HL-60 (cell line): Measurements from ENCODE around the gene SCN5A.

Experiments used
- DNase-seq, 2 experiments: peaks; one replicate each; pipeline ENCODE4 v3.0.0-alpha.2; 2010 to 2020; ENCODE audit warnings: low read depth in 1 of 2, low spot score in 1 of 2
- H3K27ac ChIP-seq: fragments of 250-450 bp; sonication (Bioruptor Pico); replicated peaks from 2 replicates; pipeline ENCODE4 v1.5.1; 2020; ENCODE audit warnings: mild to moderate bottlenecking, moderate library complexity
- H3K27me3 ChIP-seq: fragments of 250-450 bp; sonication (Bioruptor Pico); 2 replicates; pipeline ENCODE4 v1.5.1; 2021; ENCODE audit warnings: mild to moderate bottlenecking, moderate library complexity; ENCODE audit not compliant: insufficient read depth, poor library complexity, severe bottlenecking
- H3K4me3 ChIP-seq: replicated peaks from 2 replicates; pipeline ENCODE4 v1.5.1; 2011; ENCODE audit warnings: mild to moderate bottlenecking, control low read depth, low read length; ENCODE audit not compliant: insufficient read depth
- GABPA ChIP-seq: IDR thresholded peaks from 2 replicates; pipeline ENCODE4 v1.6.1; 2012; ENCODE audit warnings: low read depth
- POLR2AphosphoS5 ChIP-seq: IDR thresholded peaks from 2 replicates; pipeline ENCODE4 v1.6.1; 2012; ENCODE audit warnings: low read depth
- SPI1 ChIP-seq: IDR thresholded peaks from 2 replicates; pipeline ENCODE4 v1.6.1; 2012; ENCODE audit warnings: low read depth, mild to moderate bottlenecking, borderline replicate concordance
- TF ChIP-seq, protein P1 (sequence below): IDR thresholded peaks from one replicate; pipeline ENCODE4 v1.5.1; 2011; ENCODE audit warnings: low read length, control low read depth, inconsistent platforms; ENCODE audit not compliant: insufficient read depth
- TF ChIP-seq, protein P2 (sequence below): IDR thresholded peaks from 2 replicates; pipeline ENCODE4 v1.6.1; 2012; ENCODE audit warnings: low read depth; ENCODE audit not compliant: insufficient replicate concordance

Gene SCN5A

DNA sequence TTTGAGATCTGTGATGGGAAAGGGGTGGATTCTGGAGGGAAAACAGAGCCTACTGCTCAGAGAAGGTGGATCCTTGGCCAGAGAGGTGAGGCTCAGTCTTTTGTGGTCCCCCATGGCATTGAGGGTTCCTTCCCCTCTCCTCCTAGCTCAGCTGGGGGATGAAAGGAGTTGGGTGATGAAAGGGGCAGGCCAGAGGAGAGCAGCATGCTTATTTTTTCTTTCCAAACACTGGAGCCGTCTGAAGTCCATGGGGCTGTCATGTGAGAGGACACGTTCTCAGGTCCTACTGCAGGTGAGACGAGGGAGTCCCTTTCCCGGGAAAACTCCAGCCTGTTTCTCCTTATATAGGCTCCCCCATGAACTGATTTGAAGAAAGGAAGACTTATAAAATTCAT is 71.4 kb downstream of the SCN5A start:
- Histone ChIP-seq H3K27ac (no peak overlapping the region), H3K27me3 (no peaks in the 10 kb centered on the region), H3K4me3 (no peak overlapping the region)
- no peak for DNase-seq
- TF ChIP-seq SPI1 (no peak), GABPA (no peak), POLR2AphosphoS5 (no peak)
- TF ChIP-seq, protein P1, sequence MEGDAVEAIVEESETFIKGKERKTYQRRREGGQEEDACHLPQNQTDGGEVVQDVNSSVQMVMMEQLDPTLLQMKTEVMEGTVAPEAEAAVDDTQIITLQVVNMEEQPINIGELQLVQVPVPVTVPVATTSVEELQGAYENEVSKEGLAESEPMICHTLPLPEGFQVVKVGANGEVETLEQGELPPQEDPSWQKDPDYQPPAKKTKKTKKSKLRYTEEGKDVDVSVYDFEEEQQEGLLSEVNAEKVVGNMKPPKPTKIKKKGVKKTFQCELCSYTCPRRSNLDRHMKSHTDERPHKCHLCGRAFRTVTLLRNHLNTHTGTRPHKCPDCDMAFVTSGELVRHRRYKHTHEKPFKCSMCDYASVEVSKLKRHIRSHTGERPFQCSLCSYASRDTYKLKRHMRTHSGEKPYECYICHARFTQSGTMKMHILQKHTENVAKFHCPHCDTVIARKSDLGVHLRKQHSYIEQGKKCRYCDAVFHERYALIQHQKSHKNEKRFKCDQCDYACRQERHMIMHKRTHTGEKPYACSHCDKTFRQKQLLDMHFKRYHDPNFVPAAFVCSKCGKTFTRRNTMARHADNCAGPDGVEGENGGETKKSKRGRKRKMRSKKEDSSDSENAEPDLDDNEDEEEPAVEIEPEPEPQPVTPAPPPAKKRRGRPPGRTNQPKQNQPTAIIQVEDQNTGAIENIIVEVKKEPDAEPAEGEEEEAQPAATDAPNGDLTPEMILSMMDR = no peak
- TF ChIP-seq, protein P2, sequence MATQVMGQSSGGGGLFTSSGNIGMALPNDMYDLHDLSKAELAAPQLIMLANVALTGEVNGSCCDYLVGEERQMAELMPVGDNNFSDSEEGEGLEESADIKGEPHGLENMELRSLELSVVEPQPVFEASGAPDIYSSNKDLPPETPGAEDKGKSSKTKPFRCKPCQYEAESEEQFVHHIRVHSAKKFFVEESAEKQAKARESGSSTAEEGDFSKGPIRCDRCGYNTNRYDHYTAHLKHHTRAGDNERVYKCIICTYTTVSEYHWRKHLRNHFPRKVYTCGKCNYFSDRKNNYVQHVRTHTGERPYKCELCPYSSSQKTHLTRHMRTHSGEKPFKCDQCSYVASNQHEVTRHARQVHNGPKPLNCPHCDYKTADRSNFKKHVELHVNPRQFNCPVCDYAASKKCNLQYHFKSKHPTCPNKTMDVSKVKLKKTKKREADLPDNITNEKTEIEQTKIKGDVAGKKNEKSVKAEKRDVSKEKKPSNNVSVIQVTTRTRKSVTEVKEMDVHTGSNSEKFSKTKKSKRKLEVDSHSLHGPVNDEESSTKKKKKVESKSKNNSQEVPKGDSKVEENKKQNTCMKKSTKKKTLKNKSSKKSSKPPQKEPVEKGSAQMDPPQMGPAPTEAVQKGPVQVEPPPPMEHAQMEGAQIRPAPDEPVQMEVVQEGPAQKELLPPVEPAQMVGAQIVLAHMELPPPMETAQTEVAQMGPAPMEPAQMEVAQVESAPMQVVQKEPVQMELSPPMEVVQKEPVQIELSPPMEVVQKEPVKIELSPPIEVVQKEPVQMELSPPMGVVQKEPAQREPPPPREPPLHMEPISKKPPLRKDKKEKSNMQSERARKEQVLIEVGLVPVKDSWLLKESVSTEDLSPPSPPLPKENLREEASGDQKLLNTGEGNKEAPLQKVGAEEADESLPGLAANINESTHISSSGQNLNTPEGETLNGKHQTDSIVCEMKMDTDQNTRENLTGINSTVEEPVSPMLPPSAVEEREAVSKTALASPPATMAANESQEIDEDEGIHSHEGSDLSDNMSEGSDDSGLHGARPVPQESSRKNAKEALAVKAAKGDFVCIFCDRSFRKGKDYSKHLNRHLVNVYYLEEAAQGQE = no peak

DNA sequence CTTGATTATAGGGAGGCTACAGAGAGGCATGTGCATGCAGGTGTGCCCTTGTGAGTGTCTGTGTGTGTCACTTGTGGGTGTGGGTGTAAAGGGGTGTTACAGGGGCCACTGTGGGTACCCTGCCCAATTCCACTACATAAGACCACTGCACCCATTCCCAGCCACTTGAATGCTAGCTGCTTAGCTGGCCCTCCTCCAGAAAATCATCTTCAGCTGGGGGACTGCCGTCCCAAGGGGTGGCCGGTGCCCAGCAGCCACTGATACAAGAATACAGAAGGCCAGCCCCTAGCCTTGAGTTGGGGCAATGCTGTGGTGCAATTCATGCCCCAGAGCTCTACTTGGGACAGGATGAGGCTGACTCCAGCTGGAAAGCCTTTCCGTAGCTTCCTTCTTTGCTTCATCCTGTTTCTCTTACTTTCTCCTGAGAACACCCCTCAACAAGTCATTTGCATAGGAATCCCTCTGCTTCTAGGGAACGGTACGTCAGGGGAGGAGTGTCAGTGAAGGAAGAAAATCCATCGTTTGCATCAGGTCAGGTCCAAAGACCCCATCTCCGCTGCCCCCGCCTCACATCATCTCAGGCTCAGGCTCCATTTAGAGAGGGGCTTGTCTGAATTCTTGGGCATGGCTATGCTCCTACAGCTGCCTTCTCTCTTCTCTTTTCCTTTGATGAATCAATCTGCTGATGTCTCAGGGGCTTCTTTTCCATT is 72.0 kb downstream of the SCN5A start:
- H3K27me3 ChIP-seq = no peaks in the 10 kb centered on the region
- H3K4me3 ChIP-seq = no peak overlapping the region
- no peak overlapping the region for H3K27ac ChIP-seq
- no peak for TF ChIP-seq GABPA
- TF ChIP-seq, protein P2 = no peak
- TF ChIP-seq, protein P1 = no peak
- no peak for TF ChIP-seq POLR2AphosphoS5
- no peak for TF ChIP-seq SPI1
- DNase-seq = no peak

DNA sequence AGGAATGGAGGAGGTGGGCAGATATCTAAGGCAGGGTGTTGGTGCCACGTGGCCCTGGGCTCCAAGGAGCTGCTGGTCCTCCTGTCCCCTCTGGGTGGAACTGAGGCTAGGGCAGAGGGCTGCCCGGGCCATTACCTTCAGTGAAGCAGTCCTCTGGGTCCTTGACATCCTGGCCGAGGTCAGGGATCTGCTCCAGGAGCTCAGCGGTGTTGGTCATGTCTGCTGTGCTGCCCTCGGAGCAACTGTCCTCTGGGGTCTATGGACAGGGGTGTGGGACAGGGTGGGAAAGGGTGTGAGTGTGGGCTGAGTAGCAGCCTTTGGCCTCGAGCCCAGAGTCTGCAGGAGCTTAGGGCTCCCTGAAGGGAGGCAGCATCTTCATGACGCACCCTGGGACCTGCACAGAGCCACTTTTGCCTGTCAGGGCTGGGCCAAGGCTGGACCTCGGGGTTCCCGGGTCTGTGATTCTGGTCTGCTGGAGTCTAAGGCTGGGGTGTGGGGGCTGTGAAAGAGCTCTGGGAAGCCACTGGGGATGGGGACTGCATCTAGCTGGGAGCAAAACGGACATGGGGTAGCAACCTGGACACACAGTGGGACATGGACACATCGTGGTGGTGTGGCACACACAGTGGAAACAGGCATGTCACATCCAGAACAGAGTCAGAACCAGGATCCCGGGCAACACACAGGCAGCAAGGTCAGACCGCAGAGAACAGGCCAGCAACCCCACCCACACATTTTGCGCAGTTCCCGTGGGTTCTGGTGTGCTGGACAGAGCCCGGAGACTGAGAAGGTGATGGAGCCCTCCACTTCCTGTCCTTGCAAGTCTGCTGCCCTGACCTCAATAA is 72.7 kb downstream of the SCN5A start:
- no peak for DNase-seq
- no peak for TF ChIP-seq GABPA
- no peak for TF ChIP-seq POLR2AphosphoS5
- TF ChIP-seq, protein P2 = no peak
- TF ChIP-seq SPI1 = no peak
- TF ChIP-seq, protein P1 = no peak
- no peak overlapping the region for H3K4me3 ChIP-seq
- H3K27ac ChIP-seq = no peak overlapping the region
- no peaks in the 10 kb centered on the region for H3K27me3 ChIP-seq
